Measurements from ENCODE around the gene HSD11B1.

The HSD11B1 gene

DNA sequence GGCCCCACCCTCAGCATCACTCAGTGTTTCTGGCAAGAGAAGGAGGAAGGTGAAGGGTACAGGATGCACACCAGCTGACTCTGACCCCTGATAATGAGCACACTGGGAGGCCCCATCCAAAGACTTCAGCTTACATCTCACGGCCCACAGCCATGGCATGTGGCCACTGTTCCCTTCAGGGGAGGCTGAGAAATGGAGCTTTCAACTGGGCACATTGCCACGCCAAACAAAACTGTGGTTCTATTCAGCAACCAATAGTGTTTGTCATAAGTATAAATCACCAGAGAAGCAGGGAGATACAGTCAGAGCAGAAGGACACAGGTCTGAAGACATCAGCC, 38.5 kb downstream of the HSD11B1 start:
- Histone ChIP-seq H3K9me3 (ENCODE audit: control insufficient read depth, insufficient read depth, low read length) (no peaks in the 10 kb centered on the region), H3K9ac (ENCODE audit: low read depth, low read length) (no peak overlapping the region), H3K27ac (ENCODE audit: low read depth, low read length) (no peak overlapping the region), H3K4me1 (ENCODE audit: control insufficient read depth, insufficient read depth, low read length) (peaks cover 3% of the 10 kb centered on the region), H3K4me3 (ENCODE audit: low read depth, low read length) (no peak overlapping the region), H3K27me3 (ENCODE audit: control insufficient read depth, insufficient read depth, low read length) (peaks cover 10% of the 10 kb centered on the region), H3K36me3 (ENCODE audit: control insufficient read depth, insufficient read depth, low read length) (no peaks in the 10 kb centered on the region)

DNA sequence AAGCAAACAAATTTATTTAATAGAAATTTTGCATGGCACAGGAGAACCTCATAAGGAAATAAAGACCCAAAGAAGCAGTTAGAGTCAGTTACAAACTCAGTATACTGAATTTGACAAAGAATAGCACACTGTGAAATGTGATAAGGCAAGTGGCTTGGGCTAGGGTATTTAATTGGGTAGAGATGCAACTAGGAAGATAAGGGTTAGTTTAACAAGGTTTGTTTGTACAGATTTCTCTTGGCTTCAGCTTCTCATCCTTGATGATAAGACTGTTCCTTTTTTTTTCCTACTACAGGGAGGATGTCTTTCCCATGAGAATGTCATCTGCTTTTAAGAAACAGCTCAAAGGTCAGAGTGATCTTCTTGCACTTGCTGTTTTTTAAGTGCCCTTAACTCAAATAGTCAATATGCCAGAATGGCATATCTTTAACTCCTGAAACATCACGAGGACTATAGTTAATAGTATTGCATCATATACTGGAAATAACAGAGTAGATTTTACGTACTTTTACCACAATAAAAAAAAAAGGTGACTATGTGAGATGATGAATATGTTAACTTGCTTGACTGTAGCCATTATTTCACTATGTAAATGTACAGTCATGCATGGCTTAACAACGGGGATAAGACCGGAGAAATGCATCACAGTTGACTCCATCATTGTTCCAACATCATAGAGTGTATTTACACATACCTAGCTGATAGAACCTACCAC, 42.0 kb downstream of the HSD11B1 start:
- Histone ChIP-seq H3K27ac (ENCODE audit: low read depth, low read length) (no peak overlapping the region), H3K4me1 (ENCODE audit: control insufficient read depth, insufficient read depth, low read length) (peaks cover 8% of the 10 kb centered on the region)

DNA sequence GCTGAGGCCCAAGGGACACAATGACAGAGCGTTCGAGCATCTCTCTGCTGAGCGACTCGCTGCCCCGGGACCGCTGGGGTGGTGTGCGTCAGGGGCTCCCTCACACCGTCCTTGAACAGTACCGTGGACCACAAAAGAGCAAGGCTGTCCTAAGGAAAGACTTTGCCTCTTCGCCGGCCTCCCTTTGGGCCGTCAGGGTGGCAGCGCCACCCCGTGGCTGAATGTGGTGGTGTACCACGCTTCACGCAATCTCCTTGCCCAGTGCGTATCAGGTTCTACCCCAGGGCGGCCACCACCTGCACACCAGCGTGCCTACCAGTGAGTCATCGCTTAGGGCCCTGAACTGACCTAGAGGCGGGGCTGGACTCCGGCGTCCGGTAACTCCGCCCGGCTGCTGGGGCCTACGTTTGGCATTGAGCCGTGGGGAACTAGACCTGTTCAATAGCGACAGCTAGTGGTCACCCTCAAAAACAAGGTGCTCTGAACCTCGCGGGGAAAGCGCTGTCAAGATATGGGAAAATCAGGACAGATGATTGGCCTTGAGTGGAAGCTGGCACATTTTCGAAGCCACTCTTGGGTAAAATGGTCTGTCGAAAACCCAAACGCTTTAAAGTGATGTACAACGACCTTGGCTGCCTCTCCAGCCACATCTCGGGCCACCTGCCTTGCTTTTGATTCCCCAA, 43.1 kb downstream of the HSD11B1 start:
- H3K4me1 ChIP-seq (ENCODE audit: control insufficient read depth, insufficient read depth, low read length), result peaks cover 8% of the 10 kb centered on the region
- H3K9ac ChIP-seq (ENCODE audit: low read depth, low read length), result no peak overlapping the region
- H3K36me3 ChIP-seq (ENCODE audit: control insufficient read depth, insufficient read depth, low read length), result no peaks in the 10 kb centered on the region
- H3K27me3 ChIP-seq (ENCODE audit: control insufficient read depth, insufficient read depth, low read length), result peaks cover 17% of the 10 kb centered on the region
- peak overlapping the region; percentile 41 for H3K4me3 ChIP-seq (ENCODE audit: low read depth, low read length)
- H3K9me3 ChIP-seq (ENCODE audit: control insufficient read depth, insufficient read depth, low read length), result no peaks in the 10 kb centered on the region
- no peak overlapping the region for H3K27ac ChIP-seq (ENCODE audit: low read depth, low read length)

More for the DNA sequence above, 42.0 kb downstream of the HSD11B1 start:
- H3K9me3 ChIP-seq (ENCODE audit: control insufficient read depth, insufficient read depth, low read length), result no peaks in the 10 kb centered on the region
- H3K36me3 ChIP-seq (ENCODE audit: control insufficient read depth, insufficient read depth, low read length), result no peaks in the 10 kb centered on the region
- H3K9ac ChIP-seq (ENCODE audit: low read depth, low read length), result no peak overlapping the region
- no peak overlapping the region for H3K4me3 ChIP-seq (ENCODE audit: low read depth, low read length)
- peaks cover 17% of the 10 kb centered on the region for H3K27me3 ChIP-seq (ENCODE audit: control insufficient read depth, insufficient read depth, low read length)

DNA sequence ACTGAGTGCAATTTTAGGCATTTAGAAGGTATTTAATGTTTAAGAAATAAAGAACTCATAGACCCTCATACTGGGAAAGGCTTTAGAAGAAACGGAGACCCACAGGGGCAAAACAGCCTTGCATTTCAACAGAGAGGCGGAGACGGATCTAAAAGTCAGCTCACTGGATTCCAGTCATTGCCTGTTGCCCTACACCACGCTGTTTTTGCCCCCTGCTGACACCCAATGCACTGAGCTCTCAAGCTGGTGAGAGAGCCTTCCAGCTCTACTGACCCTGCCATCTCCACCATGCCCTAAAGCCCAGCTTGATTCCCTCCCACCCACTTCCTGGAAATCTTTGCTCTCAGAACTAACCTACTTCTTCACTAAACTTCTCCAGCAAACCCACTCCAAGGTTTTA, 44.0 kb downstream of the HSD11B1 start:
- H3K9ac ChIP-seq (ENCODE audit: low read depth, low read length), result no peak overlapping the region
- H3K9me3 ChIP-seq (ENCODE audit: control insufficient read depth, insufficient read depth, low read length), result no peaks in the 10 kb centered on the region
- H3K4me3 ChIP-seq (ENCODE audit: low read depth, low read length), result no peak overlapping the region
- H3K4me1 ChIP-seq (ENCODE audit: control insufficient read depth, insufficient read depth, low read length), result peaks cover 8% of the 10 kb centered on the region
- H3K27me3 ChIP-seq (ENCODE audit: control insufficient read depth, insufficient read depth, low read length), result peaks cover 17% of the 10 kb centered on the region
- H3K36me3 ChIP-seq (ENCODE audit: control insufficient read depth, insufficient read depth, low read length), result no peaks in the 10 kb centered on the region
- no peak overlapping the region for H3K27ac ChIP-seq (ENCODE audit: low read depth, low read length)

DNA sequence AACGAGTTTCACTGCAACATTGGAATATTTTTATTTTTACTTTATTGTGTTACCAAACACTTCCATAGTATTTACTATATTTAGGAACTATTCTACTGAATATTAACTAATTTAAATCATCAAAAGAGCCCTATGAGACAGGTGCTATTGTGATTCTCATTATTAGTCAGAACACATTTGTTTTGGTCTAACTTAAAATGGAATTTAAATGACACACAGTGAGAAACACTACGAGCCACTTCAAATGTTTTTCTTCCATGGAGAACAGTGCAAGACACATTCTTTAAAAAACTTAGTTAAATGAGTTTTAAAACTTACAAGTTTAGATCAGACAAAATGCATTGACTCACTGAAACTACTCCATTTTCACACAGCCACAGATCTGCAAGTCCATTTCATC, 44.6 kb downstream of the HSD11B1 start:
- Histone ChIP-seq H3K4me3 (ENCODE audit: low read depth, low read length) (no peak overlapping the region), H3K9me3 (ENCODE audit: control insufficient read depth, insufficient read depth, low read length) (no peaks in the 10 kb centered on the region), H3K36me3 (ENCODE audit: control insufficient read depth, insufficient read depth, low read length) (no peaks in the 10 kb centered on the region), H3K4me1 (ENCODE audit: control insufficient read depth, insufficient read depth, low read length) (peaks cover 8% of the 10 kb centered on the region), H3K27ac (ENCODE audit: low read depth, low read length) (no peak overlapping the region), H3K27me3 (ENCODE audit: control insufficient read depth, insufficient read depth, low read length) (peaks cover 17% of the 10 kb centered on the region), H3K9ac (ENCODE audit: low read depth, low read length) (no peak overlapping the region)

DNA sequence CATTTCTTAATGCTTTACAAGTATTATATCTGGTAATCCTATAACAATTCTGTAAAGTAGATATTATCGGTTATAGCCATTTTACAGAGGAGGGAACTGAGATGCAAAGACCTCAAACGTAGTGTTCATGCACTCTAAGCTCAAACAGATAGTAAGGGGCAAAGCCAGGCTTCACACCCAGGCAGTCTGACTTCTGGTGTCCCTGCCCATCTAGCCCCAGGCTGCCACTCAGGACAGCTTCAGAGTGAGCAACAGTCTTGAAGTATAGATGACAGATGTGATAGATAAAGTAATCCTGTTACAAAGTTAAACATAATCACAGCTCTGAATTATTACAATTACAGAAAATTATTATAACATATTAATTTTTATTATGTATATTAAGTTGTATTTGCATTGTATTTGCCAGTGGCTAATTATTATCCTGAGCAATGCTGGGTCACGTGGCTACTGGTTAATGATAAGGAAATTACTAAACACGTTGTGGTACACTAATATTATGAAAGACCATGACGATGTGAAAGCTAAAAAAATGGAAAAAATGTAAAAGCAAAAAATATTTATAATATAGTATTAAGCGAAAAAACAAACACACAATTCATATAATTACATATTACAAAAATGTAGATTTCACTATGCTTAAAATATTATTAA, 45.2 kb downstream of the HSD11B1 start:
- Histone ChIP-seq H3K9me3 (ENCODE audit: control insufficient read depth, insufficient read depth, low read length) (no peaks in the 10 kb centered on the region), H3K36me3 (ENCODE audit: control insufficient read depth, insufficient read depth, low read length) (no peaks in the 10 kb centered on the region), H3K4me1 (ENCODE audit: control insufficient read depth, insufficient read depth, low read length) (peaks cover 8% of the 10 kb centered on the region), H3K27ac (ENCODE audit: low read depth, low read length) (no peak overlapping the region), H3K27me3 (ENCODE audit: control insufficient read depth, insufficient read depth, low read length) (peaks cover 17% of the 10 kb centered on the region), H3K4me3 (ENCODE audit: low read depth, low read length) (no peak overlapping the region), H3K9ac (ENCODE audit: low read depth, low read length) (no peak overlapping the region)

DNA sequence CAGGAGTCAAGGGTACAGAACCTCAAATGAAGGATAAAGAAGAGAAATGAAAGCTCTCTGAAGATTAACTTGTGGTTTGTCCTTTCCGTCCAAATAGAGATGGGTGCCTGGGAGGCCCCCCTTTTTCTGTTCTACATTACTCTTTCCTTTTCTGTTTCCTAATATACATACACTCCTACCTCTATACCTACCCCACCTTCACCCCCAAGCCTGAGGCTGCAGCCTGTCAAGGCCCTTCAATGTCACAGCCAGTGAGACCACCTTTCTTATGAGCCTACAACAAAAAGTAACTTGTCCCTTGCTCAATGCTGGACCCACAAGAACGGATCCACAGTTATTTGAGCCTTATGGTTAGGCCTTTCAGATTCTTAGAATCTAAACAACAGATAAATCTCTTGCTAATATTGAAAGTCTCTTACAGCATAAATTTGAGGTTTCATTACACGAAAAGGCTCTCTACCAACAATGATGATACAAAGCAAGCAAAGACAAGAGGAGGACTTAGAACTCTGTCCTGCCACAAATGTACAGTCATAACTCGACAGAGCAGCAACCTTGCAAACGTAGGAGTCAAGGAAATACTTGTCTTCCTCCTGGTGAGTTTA, 47.1 kb downstream of the HSD11B1 start:
- Histone ChIP-seq H3K36me3 (ENCODE audit: control insufficient read depth, insufficient read depth, low read length) (no peaks in the 10 kb centered on the region), H3K27ac (ENCODE audit: low read depth, low read length) (no peak overlapping the region), H3K4me3 (ENCODE audit: low read depth, low read length) (no peak overlapping the region), H3K4me1 (ENCODE audit: control insufficient read depth, insufficient read depth, low read length) (peaks cover 8% of the 10 kb centered on the region), H3K27me3 (ENCODE audit: control insufficient read depth, insufficient read depth, low read length) (peaks cover 13% of the 10 kb centered on the region), H3K9me3 (ENCODE audit: control insufficient read depth, insufficient read depth, low read length) (no peaks in the 10 kb centered on the region), H3K9ac (ENCODE audit: low read depth, low read length) (no peak overlapping the region)

DNA sequence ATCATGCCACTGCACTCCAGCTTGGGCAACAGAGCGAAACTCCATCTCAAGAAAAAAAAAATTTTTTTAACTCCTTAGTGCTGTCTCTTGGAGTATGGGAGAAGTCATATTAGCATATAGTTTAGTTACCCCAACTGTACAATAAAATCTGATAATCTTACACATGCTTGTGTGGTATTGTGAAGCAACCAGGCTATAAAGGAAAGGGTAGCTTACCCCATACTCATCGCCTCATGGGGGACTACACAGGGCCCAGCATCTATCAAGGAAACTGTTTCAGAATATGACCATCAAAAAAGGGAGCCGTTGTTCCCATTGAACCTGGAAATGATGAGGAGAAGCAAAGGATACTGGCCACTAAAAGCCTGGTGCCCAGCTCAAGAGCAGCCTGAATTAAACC, 48.2 kb downstream of the HSD11B1 start:
- no peaks in the 10 kb centered on the region for H3K36me3 ChIP-seq (ENCODE audit: control insufficient read depth, insufficient read depth, low read length)
- peaks cover 8% of the 10 kb centered on the region for H3K4me1 ChIP-seq (ENCODE audit: control insufficient read depth, insufficient read depth, low read length)

DNA sequence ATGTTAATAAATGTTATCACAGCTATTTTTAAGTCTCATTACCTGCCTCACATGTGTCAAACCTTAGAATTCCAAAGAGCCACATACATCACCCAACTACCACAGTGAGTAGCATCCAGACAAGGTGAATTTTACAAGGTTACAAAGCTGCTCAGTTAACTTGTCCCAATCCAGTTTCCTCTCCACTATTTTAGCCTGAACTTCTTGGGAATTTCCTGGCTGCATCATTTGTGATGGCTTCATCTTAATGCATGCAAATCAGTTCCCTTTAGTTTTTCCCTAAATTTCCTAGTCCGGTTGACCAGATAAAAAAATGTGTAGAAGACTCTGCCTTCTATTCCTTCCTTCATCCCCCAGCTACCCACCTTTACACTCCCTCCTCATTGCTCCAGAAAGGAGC, 50.6 kb downstream of the HSD11B1 start:
- H3K9me3 ChIP-seq (ENCODE audit: control insufficient read depth, insufficient read depth, low read length), result no peaks in the 10 kb centered on the region
- no peaks in the 10 kb centered on the region for H3K36me3 ChIP-seq (ENCODE audit: control insufficient read depth, insufficient read depth, low read length)
- no peak overlapping the region for H3K27ac ChIP-seq (ENCODE audit: low read depth, low read length)
- no peaks in the 10 kb centered on the region for H3K4me1 ChIP-seq (ENCODE audit: control insufficient read depth, insufficient read depth, low read length)
- H3K9ac ChIP-seq (ENCODE audit: low read depth, low read length), result no peak overlapping the region
- H3K4me3 ChIP-seq (ENCODE audit: low read depth, low read length), result no peak overlapping the region
- H3K27me3 ChIP-seq (ENCODE audit: control insufficient read depth, insufficient read depth, low read length), result peaks cover 4% of the 10 kb centered on the region; the same call in 1 of the 2 replicates

More for the DNA sequence above, 48.2 kb downstream of the HSD11B1 start:
- no peaks in the 10 kb centered on the region for H3K9me3 ChIP-seq (ENCODE audit: control insufficient read depth, insufficient read depth, low read length)
- no peak overlapping the region for H3K27ac ChIP-seq (ENCODE audit: low read depth, low read length)
- no peak overlapping the region for H3K4me3 ChIP-seq (ENCODE audit: low read depth, low read length)
- H3K9ac ChIP-seq (ENCODE audit: low read depth, low read length), result no peak overlapping the region
- peaks cover 9% of the 10 kb centered on the region for H3K27me3 ChIP-seq (ENCODE audit: control insufficient read depth, insufficient read depth, low read length)

DNA sequence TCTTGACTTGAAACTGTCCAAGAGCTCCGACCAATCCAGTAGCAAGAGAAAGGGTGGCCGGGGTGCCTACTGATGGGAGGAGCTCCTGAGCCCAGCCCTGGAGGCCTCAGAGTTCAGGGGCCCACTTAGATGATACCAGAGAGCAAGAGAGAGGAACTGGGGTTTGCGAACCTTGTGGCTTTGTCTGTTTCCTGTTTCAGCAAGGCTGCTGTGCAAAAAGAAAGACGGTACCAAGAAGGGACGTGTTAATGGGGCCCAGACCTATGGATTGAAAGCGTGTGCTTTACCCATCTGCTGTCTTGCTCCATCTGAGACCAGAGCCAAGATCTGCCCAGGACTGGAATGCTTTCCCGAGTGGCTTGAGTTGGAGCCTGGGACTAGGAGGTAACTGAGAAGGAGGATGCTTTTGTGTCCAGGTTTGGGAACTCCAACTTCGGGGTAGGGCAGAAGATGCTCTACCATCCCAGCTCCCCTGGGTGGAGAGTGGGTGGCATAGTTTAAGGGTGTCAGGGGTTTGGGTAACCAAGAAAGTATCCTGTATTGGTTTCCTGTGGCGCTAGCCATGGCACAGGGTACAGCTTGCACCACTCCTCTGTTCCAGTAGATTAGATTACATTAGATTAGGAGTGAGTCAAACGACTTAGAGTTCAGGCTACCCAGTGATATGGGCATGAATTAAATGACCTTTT, 51.4 kb downstream of the HSD11B1 start, which contains the start of gene TRAF3IP3:
Gene TRAF3IP3 (plus strand): TSS at position 128 of the 689 bp plus-strand sequence. CDS start 3,987 bp downstream, outside the sequence.
- H3K27ac ChIP-seq (ENCODE audit: low read depth, low read length), result no peak within 1 kb of the TSS
- H3K9ac ChIP-seq (ENCODE audit: low read depth, low read length), result no peak within 1 kb of the TSS
- H3K27me3 ChIP-seq (ENCODE audit: control insufficient read depth, insufficient read depth, low read length), result peaks cover 4% of the 10 kb centered on the region; the same call in 1 of the 2 replicates
- no peaks in the 10 kb centered on the region for H3K4me1 ChIP-seq (ENCODE audit: control insufficient read depth, insufficient read depth, low read length)
- no peaks in the 10 kb centered on the region for H3K9me3 ChIP-seq (ENCODE audit: control insufficient read depth, insufficient read depth, low read length)
- no peak within 1 kb of the TSS for H3K4me3 ChIP-seq (ENCODE audit: low read depth, low read length)
- no peaks in the 10 kb centered on the region for H3K36me3 ChIP-seq (ENCODE audit: control insufficient read depth, insufficient read depth, low read length)

All from HUES48 (cell line).